Measurements from ENCODE around the gene NUAK2.
"Not testable (repeated sequence)": the region's sequence is repeated elsewhere in the genome, so short reads cannot be mapped to it uniquely, and the experiment has no call there.

Gene NUAK2

GRCh38 chr1:205294175-205294917 lies 27.2 kb downstream of the NUAK2 start:
- H3K4me3 ChIP-seq (ENCODE audit: low read length) = no peak overlapping the region
- no peak overlapping the region for H2AFZ ChIP-seq (ENCODE audit: low read depth, low read length)
- no peaks in the 10 kb centered on the region for H3K36me3 ChIP-seq (ENCODE audit: insufficient read depth, low read length)
- peaks cover 36% of the 10 kb centered on the region for H3K4me1 ChIP-seq (ENCODE audit: insufficient read depth, low read length)
- H3K9me3 ChIP-seq (ENCODE audit: low read length) = no peaks in the 10 kb centered on the region
- H3K27me3 ChIP-seq (ENCODE audit: insufficient read depth, low read length) = no peaks in the 10 kb centered on the region

GRCh38 chr1:205293350-205294074 lies 28.0 kb downstream of the NUAK2 start:
- peaks cover 31% of the 10 kb centered on the region for H3K4me1 ChIP-seq (ENCODE audit: insufficient read depth, low read length)
- H3K9me3 ChIP-seq (ENCODE audit: low read length) = no peaks in the 10 kb centered on the region
- H2AFZ ChIP-seq (ENCODE audit: low read depth, low read length) = no peak overlapping the region
- H3K36me3 ChIP-seq (ENCODE audit: insufficient read depth, low read length) = no peaks in the 10 kb centered on the region
- H3K27me3 ChIP-seq (ENCODE audit: insufficient read depth, low read length) = no peaks in the 10 kb centered on the region
- H3K4me3 ChIP-seq (ENCODE audit: low read length) = no peak overlapping the region

- Histone ChIP-seq H3K4me3 (ENCODE audit: low read length) (no peak overlapping the region), H3K36me3 (ENCODE audit: insufficient read depth, low read length) (no peaks in the 10 kb centered on the region), H3K9me3 (ENCODE audit: low read length) (no peaks in the 10 kb centered on the region), H2AFZ (ENCODE audit: low read depth, low read length) (no peak overlapping the region), H3K4me1 (ENCODE audit: insufficient read depth, low read length) (peaks cover 39% of the 10 kb centered on the region), H3K27me3 (ENCODE audit: insufficient read depth, low read length) (no peaks in the 10 kb centered on the region)
Measured at GRCh38 chr1:205291596-205291995, 29.9 kb downstream of the NUAK2 start.

GRCh38 chr1:205287767-205288559 lies 33.6 kb downstream of the NUAK2 start:
- Histone ChIP-seq H3K4me3 (ENCODE audit: low read length) (no peak overlapping the region), H3K27me3 (ENCODE audit: insufficient read depth, low read length) (no peaks in the 10 kb centered on the region), H3K4me1 (ENCODE audit: insufficient read depth, low read length) (peaks cover 49% of the 10 kb centered on the region), H3K9me3 (ENCODE audit: low read length) (no peaks in the 10 kb centered on the region), H2AFZ (ENCODE audit: low read depth, low read length) (no peak overlapping the region), H3K36me3 (ENCODE audit: insufficient read depth, low read length) (no peaks in the 10 kb centered on the region)

- Histone ChIP-seq H2AFZ (ENCODE audit: low read depth, low read length) (no peak overlapping the region), H3K27me3 (ENCODE audit: insufficient read depth, low read length) (no peaks in the 10 kb centered on the region), H3K9me3 (ENCODE audit: low read length) (no peaks in the 10 kb centered on the region), H3K4me3 (ENCODE audit: low read length) (no peak overlapping the region), H3K36me3 (ENCODE audit: insufficient read depth, low read length) (no peaks in the 10 kb centered on the region), H3K4me1 (ENCODE audit: insufficient read depth, low read length) (peaks cover 49% of the 10 kb centered on the region)
Measured at GRCh38 chr1:205287076-205287475, 34.5 kb downstream of the NUAK2 start.

- Histone ChIP-seq H3K36me3 (ENCODE audit: insufficient read depth, low read length) (no peaks in the 10 kb centered on the region), H3K4me3 (ENCODE audit: low read length) (no peak overlapping the region), H3K27me3 (ENCODE audit: insufficient read depth, low read length) (no peaks in the 10 kb centered on the region), H3K4me1 (ENCODE audit: insufficient read depth, low read length) (peaks cover 49% of the 10 kb centered on the region), H3K9me3 (ENCODE audit: low read length) (no peaks in the 10 kb centered on the region), H2AFZ (ENCODE audit: low read depth, low read length) (no peak overlapping the region)
Measured at GRCh38 chr1:205286335-205286950, 35.1 kb downstream of the NUAK2 start.

- peaks cover 49% of the 10 kb centered on the region for H3K4me1 ChIP-seq (ENCODE audit: insufficient read depth, low read length)
- no peak overlapping the region for H2AFZ ChIP-seq (ENCODE audit: low read depth, low read length)
- H3K4me3 ChIP-seq (ENCODE audit: low read length) = no peak overlapping the region
- H3K27me3 ChIP-seq (ENCODE audit: insufficient read depth, low read length) = no peaks in the 10 kb centered on the region
- no peaks in the 10 kb centered on the region for H3K9me3 ChIP-seq (ENCODE audit: low read length)
- H3K36me3 ChIP-seq (ENCODE audit: insufficient read depth, low read length) = no peaks in the 10 kb centered on the region
Measured at GRCh38 chr1:205285381-205286101, 36.0 kb downstream of the NUAK2 start.

GRCh38 chr1:205284420-205285144 lies 37.0 kb downstream of the NUAK2 start:
- no peak overlapping the region for H2AFZ ChIP-seq (ENCODE audit: low read depth, low read length)
- no peaks in the 10 kb centered on the region for H3K27me3 ChIP-seq (ENCODE audit: insufficient read depth, low read length)
- no peaks in the 10 kb centered on the region for H3K36me3 ChIP-seq (ENCODE audit: insufficient read depth, low read length)
- no peak overlapping the region for H3K4me3 ChIP-seq (ENCODE audit: low read length)
- peaks cover 49% of the 10 kb centered on the region for H3K4me1 ChIP-seq (ENCODE audit: insufficient read depth, low read length)
- H3K9me3 ChIP-seq (ENCODE audit: low read length) = no peaks in the 10 kb centered on the region

GRCh38 chr1:205283270-205284147 lies 38.0 kb downstream of the NUAK2 start:
- H3K36me3 ChIP-seq (ENCODE audit: insufficient read depth, low read length) = no peaks in the 10 kb centered on the region
- no peaks in the 10 kb centered on the region for H3K27me3 ChIP-seq (ENCODE audit: insufficient read depth, low read length)
- no peak overlapping the region for H3K4me3 ChIP-seq (ENCODE audit: low read length)
- peaks cover 49% of the 10 kb centered on the region for H3K4me1 ChIP-seq (ENCODE audit: insufficient read depth, low read length)
- no peaks in the 10 kb centered on the region for H3K9me3 ChIP-seq (ENCODE audit: low read length)
- no peak overlapping the region for H2AFZ ChIP-seq (ENCODE audit: low read depth, low read length)

GRCh38 chr1:205280666-205281395 lies 40.7 kb downstream of the NUAK2 start:
- H3K9me3 ChIP-seq (ENCODE audit: low read length); H3K36me3 ChIP-seq (ENCODE audit: insufficient read depth, low read length); H3K4me3 ChIP-seq (ENCODE audit: low read length); H3K27me3 ChIP-seq (ENCODE audit: insufficient read depth, low read length); H2AFZ ChIP-seq (ENCODE audit: low read depth, low read length): not testable (repeated sequence)
- H3K4me1 ChIP-seq (ENCODE audit: insufficient read depth, low read length) = peaks cover 25% of the 10 kb centered on the region

- H3K36me3 ChIP-seq (ENCODE audit: insufficient read depth, low read length) = no peaks in the 10 kb centered on the region
- H3K27me3 ChIP-seq (ENCODE audit: insufficient read depth, low read length) = no peaks in the 10 kb centered on the region
- no peak overlapping the region for H3K4me3 ChIP-seq (ENCODE audit: low read length)
- no peaks in the 10 kb centered on the region for H3K9me3 ChIP-seq (ENCODE audit: low read length)
- peaks cover 22% of the 10 kb centered on the region for H3K4me1 ChIP-seq (ENCODE audit: insufficient read depth, low read length)
- no peak overlapping the region for H2AFZ ChIP-seq (ENCODE audit: low read depth, low read length)
Measured at GRCh38 chr1:205279986-205280385, 41.6 kb downstream of the NUAK2 start.

Measured in neuron (in vitro differentiated cells).